Esophagus (tissue), 2 donors: ENCODE results near the gene OXNAD1. TPM values are rescaled to one million over a fixed set of nuclear protein-coding genes. Genes with fewer than 3 reads are reported as not detected.

Source experiments
- H3K27ac ChIP-seq, 2 donors: one replicate each; pipeline ENCODE4 v1.5.1; 2013; ENCODE audit warnings: low read depth in 2 of 2, mild to moderate bottlenecking in 2 of 2, inconsistent platforms in 1 of 2, low read length in 1 of 2, moderate library complexity in 1 of 2
- H3K27me3 ChIP-seq, 2 donors: one replicate each; pipeline ENCODE4 v1.6.1; 2013; ENCODE audit warnings: low read length in 2 of 2, control low read depth in 1 of 2, mild to moderate bottlenecking in 1 of 2; ENCODE audit not compliant: insufficient read depth in 2 of 2, control insufficient read depth in 1 of 2
- H3K36me3 ChIP-seq, 2 donors: one replicate each; pipeline ENCODE4 v1.6.1; 2013; ENCODE audit warnings: low read length in 1 of 2; ENCODE audit not compliant: control insufficient read depth in 2 of 2, insufficient read depth in 2 of 2
- H3K4me1 ChIP-seq, 2 donors: one replicate each; pipeline ENCODE4 v1.6.1; 2013; ENCODE audit warnings: low read length in 1 of 2; ENCODE audit not compliant: control insufficient read depth in 2 of 2, insufficient read depth in 2 of 2
- H3K4me3 ChIP-seq, 2 donors: one replicate each; pipeline ENCODE4 v1.5.1; 2013; ENCODE audit warnings: low read length in 2 of 2, mild to moderate bottlenecking in 2 of 2, low read depth in 1 of 2, moderate library complexity in 1 of 2
- H3K9me3 ChIP-seq, 2 donors: one replicate each; pipeline ENCODE4 v1.6.1; 2013; ENCODE audit warnings: mild to moderate bottlenecking in 2 of 2, low read depth in 1 of 2, low read length in 1 of 2, moderate library complexity in 1 of 2; ENCODE audit not compliant: control insufficient read depth in 2 of 2, insufficient read depth in 1 of 2
- WGBS, 2 donors: extraction: QIAGEN DNeasy Blood & Tissue Kit; methylation state at CpG; one replicate each; pipeline ENCODE4 v1.1.7; 2013; 5-methylcytosine and 5-hydroxymethylcytosine counted together
- polyA plus RNA-seq, 2 donors: library from polyadenylated mRNA; stranded (reverse); fragments of 200-250 nt; gene quantifications; one replicate each; pipeline ENCODE4 v1.2.3, GENCODE V29; 2013
- donor health status: healthy with polysubstance abuse.
- donor health status: Bipolar disorder and iron deficiency.

OXNAD1 gene
- polyA plus RNA-seq, 2 donors, result 4.9 to 6.6 TPM

DNA sequence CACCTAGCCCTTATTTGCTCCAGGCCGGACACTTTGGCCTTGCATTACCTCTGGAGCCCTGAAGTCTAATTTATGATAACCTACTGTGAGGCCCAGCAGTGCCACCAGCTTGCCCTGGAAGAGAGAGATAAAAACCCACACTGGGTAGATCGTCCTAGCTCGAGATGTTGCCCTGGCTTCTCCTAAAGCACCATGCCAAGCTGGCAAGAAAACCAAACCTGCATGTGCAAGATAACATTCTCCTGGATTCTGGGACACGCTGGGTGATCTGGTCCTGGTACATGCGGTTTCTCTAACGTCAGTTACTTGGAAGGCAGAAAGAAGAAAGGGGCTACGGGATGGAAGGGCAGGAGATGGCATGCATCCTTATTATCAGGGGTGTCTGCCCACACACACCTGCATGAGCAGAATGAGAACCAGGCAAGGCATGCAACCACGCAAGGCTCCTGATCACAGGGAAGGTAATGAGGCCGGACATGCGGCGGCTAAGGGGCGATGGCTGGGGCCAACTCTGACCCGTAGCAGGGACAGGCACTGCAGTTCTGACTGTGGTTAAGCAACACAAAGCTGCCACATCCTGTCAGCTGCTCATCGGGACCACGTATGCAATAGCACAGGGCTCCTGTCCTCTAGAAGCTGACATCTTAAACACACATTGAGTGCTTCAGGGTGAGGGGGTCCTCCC is 73.0 kb downstream of the OXNAD1 start:
- H3K27ac ChIP-seq, result no peak overlapping the region
- no peaks in the 10 kb centered on the region for H3K27me3 ChIP-seq
- H3K4me1 ChIP-seq, result no peaks in the 10 kb centered on the region
- no peak overlapping the region for H3K4me3 ChIP-seq
- WGBS, 2 donors, result 78 to 81% methylated on average over 15 of the region's 15 CpGs
- H3K36me3 ChIP-seq, result peaks cover 0 to 5% of the 10 kb centered on the region in 2 donors
- no peaks in the 10 kb centered on the region for H3K9me3 ChIP-seq

- peaks cover 0 to 5% of the 10 kb centered on the region in 2 donors for H3K36me3 ChIP-seq
- H3K27me3 ChIP-seq, result no peaks in the 10 kb centered on the region
- no peak overlapping the region for H3K4me3 ChIP-seq
- whole genome bisulfite sequencing, 2 donors, result 41 to 57% methylated on average over 1 of the region's 1 CpG
- H3K9me3 ChIP-seq, result no peaks in the 10 kb centered on the region
- H3K4me1 ChIP-seq, result no peaks in the 10 kb centered on the region
- H3K27ac ChIP-seq, result peak overlapping the region in 1 of 2 donors; percentile 13
Measured at GRCh38 chr3:16338999-16339398, 74.0 kb downstream of the OXNAD1 start.

- H3K27ac ChIP-seq, result no peak overlapping the region
- no peaks in the 10 kb centered on the region for H3K9me3 ChIP-seq
- 97 to 100% methylated on average over 1 of the region's 1 CpG for WGBS, 2 donors
- no peaks in the 10 kb centered on the region for H3K4me1 ChIP-seq
- no peak overlapping the region for H3K4me3 ChIP-seq
- no peaks in the 10 kb centered on the region for H3K27me3 ChIP-seq
- peaks cover 0 to 3% of the 10 kb centered on the region in 2 donors for H3K36me3 ChIP-seq
Measured at GRCh38 chr3:16343101-16343500, 78.1 kb downstream of the OXNAD1 start.

GRCh38 chr3:16346413-16347081 is 81.5 kb downstream of the OXNAD1 start:
- H3K27ac ChIP-seq, result no peak overlapping the region
- H3K9me3 ChIP-seq, result no peaks in the 10 kb centered on the region
- no peaks in the 10 kb centered on the region for H3K4me1 ChIP-seq
- 93% methylated on average over 7 of the region's 7 CpGs for WGBS, 2 donors
- H3K4me3 ChIP-seq, result no peak overlapping the region
- H3K36me3 ChIP-seq, result peaks cover 0 to 3% of the 10 kb centered on the region in 2 donors
- H3K27me3 ChIP-seq, result no peaks in the 10 kb centered on the region

- H3K4me1 ChIP-seq, result no peaks in the 10 kb centered on the region
- no peaks in the 10 kb centered on the region for H3K9me3 ChIP-seq
- H3K36me3 ChIP-seq, result peaks cover 0 to 3% of the 10 kb centered on the region in 2 donors
- H3K4me3 ChIP-seq, result no peak overlapping the region
- WGBS, 2 donors, result 95 to 98% methylated on average over 4 of the region's 4 CpGs
- no peak overlapping the region for H3K27ac ChIP-seq
- no peaks in the 10 kb centered on the region for H3K27me3 ChIP-seq
Measured at GRCh38 chr3:16347548-16347947, 82.5 kb downstream of the OXNAD1 start.

DNA sequence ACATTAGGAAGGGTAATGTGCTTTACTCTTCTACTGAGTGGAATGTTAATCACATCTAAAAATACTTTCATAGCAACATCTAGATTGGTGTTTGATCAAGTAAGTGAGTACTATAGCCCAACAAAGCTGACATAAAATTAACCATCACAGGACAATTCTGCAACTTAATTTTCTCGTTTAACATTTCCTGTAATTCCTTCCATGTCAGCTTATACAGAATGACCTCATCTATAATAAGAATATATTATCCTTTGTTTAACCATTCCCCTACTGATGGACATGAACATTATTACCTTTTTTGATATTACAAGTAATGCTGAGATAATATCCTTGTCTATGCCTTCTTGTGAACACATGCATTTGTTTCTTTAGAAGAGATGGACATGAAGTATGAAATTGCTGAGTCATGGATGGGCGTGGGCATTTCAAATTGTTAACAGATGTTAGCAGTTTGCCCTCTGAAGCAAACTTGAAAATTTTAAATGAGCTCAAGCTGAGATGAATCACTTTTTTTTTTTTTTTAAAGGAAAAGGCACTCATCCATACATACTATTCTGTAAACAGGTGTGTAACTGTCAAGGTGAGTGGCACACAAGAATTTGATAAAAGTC is 85.1 kb downstream of the OXNAD1 start:
- no peaks in the 10 kb centered on the region for H3K9me3 ChIP-seq
- no peaks in the 10 kb centered on the region for H3K4me1 ChIP-seq
- WGBS, 2 donors, result 30 to 33% methylated on average over 2 of the region's 2 CpGs
- H3K4me3 ChIP-seq, result no peak overlapping the region
- H3K36me3 ChIP-seq, result no peaks in the 10 kb centered on the region
- H3K27ac ChIP-seq, result no peak overlapping the region
- H3K27me3 ChIP-seq, result no peaks in the 10 kb centered on the region

DNA sequence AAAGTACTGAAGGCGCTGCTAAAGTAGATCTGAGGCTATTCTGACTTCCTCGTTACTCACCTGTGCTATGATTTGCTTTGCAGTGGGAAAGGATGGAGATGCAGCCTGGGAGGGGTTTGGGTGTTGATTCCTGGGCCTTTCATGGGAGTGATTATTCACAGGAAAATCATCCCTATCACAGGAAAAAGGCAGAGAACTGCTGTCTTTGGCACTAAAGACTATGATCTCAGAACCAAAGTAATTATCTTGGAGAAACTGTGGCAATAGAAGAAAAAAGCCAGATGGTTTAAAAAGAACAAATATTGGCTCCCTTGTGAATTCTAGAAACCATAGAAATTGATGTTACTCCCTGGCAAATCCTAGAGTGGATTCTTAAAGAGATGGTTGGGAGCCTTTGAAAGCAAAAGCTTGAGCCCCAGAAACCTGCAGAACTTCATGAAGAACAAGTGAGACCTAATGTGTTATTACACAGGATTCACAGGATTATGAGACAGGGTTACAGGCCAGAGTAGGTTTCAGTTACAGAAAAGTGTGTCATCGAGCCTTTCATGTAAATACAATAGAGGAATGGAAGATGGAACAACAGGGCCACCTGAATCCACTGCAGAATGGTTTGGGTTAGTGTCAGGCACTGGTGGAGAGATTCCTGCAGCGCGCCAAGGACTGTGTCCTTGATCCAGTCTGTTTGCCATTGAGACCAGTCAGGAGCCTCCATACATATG is 85.7 kb downstream of the OXNAD1 start:
- Histone ChIP-seq H3K9me3 (no peaks in the 10 kb centered on the region), H3K4me3 (no peak overlapping the region), H3K27me3 (no peaks in the 10 kb centered on the region), H3K36me3 (no peaks in the 10 kb centered on the region), H3K27ac (no peak overlapping the region), H3K4me1 (no peaks in the 10 kb centered on the region)
- WGBS, 2 donors, result 92 to 94% methylated on average over 5 of the region's 5 CpGs

DNA sequence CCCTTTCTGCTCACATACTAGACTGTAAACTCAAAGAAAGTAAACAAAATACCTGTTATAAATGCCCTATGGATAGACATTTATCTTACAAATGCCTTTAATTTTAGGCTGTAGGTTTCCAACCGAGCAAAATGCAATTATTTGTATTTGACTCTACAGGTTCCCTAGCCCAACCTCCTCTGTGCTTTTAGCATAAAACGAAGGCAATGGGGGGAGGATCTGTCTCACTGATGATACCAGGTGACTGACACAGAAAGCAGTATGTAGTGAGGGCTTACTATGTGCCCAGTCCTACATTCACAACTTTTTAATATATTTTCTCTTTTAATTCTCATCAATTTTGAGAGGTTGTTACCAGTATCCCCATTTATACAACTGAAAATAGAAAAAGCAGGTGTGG is 87.4 kb downstream of the OXNAD1 start:
- Histone ChIP-seq H3K9me3 (no peaks in the 10 kb centered on the region), H3K4me3 (no peak overlapping the region), H3K4me1 (peaks cover 0 to 3% of the 10 kb centered on the region in 2 donors), H3K27ac (no peak overlapping the region), H3K27me3 (no peaks in the 10 kb centered on the region), H3K36me3 (no peaks in the 10 kb centered on the region)
- WGBS, 2 donors, result 72 to 78% methylated on average over 2 of the region's 2 CpGs

GRCh38 chr3:16354291-16354690 is 89.3 kb downstream of the OXNAD1 start:
- Histone ChIP-seq H3K27me3 (no peaks in the 10 kb centered on the region), H3K4me3 (no peak overlapping the region), H3K4me1 (peaks cover 0 to 3% of the 10 kb centered on the region in 2 donors), H3K27ac (no peak overlapping the region), H3K9me3 (no peaks in the 10 kb centered on the region), H3K36me3 (no peaks in the 10 kb centered on the region)
- WGBS, 2 donors, result 90 to 94% methylated on average over 3 of the region's 3 CpGs
